GM19452 (cell line): ENCODE results near the gene CYB5A.
"Not testable (repeated sequence)": the region's sequence is repeated elsewhere in the genome, so short reads cannot be mapped to it uniquely, and the experiment has no call there.

ENCODE experiments used
- ATAC-seq: cut with Tn5 transposase; IDR thresholded peaks from one replicate; pipeline ENCODE4 v1.9.1; 2021; ENCODE audit not compliant: unreplicated experiment

Gene CYB5A

GRCh38 chr18:74299162-74299561 lies 7.4 kb upstream of the CYB5A start:
- ATAC-seq: no peak

GRCh38 chr18:74294526-74294925 lies 2.8 kb upstream of the CYB5A start:
- ATAC-seq: no peak

DNA sequence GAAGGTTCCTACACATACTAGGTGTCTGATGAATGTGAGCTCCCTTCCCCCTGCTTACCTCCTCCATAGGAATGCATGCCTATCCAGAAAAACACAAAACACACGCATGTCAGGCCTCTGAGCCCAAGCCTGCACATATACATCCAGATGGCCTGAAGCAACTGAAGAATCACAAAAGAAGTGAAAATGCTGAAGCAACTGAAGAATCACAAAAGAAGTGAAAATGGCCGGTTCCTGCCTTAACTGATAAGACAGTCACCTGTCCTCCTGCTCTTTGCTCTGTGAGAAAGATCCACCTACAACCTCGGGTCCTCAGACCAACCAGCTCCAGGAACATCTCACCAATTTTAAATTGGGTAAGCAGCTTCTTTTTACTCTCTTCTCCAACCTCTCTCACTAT lies 1.2 kb upstream of the CYB5A start:
- ATAC-seq: not testable (repeated sequence)

DNA sequence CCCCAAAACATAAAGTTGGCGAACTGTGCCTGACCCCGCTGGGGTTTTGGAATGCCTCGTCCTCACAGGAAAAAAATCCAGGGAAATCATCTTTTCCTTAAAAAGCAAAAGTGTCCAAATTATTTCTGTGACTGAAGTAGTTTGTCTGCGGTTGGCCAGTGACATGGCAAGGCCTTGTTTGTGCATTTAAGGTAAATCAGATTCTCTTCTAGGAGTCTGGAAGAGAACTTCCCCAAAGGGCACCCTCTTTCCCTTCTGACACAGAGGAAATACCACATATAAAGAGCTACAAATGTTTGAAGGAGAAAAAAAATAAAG lies 737 bp upstream of the CYB5A start:
- ATAC-seq: no peak

DNA sequence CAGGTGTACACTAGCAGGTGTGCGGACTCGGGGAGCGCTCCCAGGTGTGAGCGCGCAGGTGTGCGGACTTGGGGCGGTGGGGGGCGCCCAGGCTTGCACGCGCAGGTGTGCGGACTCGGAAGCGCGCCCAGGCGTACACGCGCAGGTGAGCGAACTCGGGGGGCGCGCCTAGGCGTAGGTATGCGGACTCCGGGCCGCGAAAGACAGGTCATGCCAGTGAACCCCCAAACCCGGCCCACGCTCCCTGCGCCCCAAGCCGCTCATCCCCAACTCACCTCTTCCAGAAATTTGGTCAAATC lies 342 bp downstream of the CYB5A start:
- no peak for ATAC-seq

DNA sequence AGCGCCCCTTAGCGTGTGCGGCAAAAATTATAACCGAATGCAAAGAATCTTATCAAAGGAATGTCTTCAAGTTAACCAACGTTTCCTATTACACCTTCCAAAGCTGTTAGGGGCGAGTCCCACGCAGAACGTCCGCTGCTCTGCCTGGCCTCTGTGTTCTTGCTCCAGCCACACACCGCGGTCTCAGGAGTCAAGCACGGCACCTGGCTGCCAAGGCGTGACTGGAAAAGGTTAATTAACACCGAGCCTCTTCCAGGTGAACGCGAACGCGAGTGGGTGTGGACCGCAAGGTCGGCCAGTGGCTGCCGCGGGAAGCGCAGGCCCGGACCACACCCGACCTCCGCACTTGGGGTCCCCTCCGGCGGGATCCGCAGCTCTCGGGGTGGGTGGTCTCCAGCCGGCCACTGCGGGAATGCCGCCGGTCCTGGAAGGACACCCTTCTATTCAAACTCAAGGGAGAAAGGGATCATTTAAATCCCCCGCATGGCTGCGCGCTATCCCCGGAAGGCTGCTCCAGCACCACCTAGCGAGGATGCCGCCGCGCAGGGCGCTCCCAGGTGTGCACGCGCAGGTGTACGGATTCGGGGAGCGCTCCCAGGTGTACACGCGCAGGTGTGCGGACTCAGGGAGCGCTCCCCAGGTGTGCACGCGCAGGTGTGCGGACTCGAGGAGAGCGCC lies 830 bp downstream of the CYB5A start:
- ATAC-seq: no peak

GRCh38 chr18:74290021-74290420 lies 1.7 kb downstream of the CYB5A start:
- no peak for ATAC-seq

DNA sequence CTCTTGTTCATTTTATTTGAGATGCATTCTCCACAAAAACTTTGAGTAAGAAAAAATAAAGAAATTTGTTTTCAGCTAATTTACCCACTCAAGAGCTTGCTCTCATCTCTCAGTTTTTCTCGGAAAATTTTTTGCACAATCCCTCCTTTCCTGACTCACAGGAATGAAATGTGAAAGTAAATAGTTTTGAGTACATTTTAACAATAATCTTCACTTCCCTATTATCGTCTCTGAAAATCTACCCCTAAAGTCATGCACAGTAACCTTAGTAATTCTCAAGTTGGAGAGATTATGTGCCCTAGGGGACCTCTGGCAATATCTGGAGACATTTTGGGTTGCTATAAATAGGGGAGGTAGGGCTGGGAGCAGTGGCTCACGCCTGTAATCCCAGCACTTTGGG lies 2.6 kb downstream of the CYB5A start:
- ATAC-seq: no peak

DNA sequence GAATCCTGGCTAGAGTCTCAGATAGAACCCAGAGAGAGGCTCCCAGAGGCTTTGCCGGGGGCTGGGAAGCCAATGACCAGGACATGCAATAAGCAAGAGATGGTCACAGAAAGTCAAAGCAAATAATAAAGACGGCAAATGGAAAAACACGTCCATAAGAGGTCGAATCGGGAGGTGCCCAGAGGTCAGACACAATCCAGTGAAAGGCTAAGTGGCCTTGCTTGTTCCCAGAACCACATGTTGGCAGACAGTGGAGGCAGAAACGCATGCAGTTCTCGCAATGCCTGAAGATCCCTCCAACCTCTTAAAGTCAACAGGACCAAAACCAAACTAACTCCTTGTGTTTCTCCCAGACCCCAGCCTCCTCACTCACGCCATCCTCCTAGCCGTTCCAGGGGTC lies 3.0 kb downstream of the CYB5A start:
- no peak for ATAC-seq

DNA sequence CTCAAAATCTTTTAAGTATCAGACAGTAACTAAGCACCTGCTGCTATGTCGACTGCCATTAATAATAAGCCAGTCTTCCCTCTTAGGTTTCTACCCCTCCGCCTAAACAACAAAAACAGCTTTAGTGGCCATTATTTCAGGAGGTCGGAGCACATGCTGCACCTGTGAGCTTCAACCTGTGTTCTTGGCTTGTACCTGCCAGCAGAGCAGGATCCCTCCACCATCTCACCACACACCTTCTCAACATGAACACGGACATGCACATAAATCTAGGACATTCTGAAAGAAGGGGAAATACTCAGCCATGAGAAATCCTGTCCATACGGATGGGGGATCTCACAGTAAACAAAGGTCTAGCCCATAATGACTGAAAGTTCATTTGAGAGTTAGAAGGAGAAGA lies 3.7 kb downstream of the CYB5A start:
- no peak for ATAC-seq

- no peak for ATAC-seq
These were observed 4.9 kb downstream of the CYB5A start for GRCh38 chr18:74286856-74287255.

DNA sequence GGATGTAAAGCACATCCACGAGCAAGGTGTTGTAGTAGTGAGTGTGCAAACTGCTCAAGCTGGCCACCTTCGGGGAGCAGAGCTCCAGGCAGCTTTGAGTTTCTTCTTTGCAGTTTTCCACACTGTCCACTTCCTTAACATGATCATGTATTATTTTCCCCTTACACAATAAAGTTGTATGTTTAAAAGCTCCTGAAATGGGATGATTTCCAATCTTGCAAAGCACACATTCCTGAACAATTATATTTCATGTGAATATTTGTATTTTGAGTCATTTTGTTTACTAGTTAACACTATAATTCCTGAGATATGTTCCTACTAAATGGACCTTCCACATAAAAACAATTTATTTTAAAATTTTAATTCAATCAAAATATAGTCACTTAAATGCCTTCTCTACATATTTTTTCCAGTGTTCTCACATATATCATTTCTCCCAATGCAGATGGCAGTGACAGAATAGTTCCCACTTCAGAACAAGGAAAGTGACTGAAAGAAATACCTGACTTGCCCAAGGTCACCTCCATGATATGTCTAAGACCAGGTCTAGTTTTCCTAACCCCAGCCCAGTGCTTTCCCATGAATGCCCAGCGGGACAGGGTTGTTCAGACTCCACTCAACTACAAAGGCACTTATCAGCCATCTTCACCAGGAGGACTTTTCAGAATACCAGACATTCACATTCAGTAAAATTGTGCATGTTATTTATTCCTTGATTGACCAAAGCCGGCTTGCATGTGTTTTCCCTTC lies 5.5 kb downstream of the CYB5A start:
- no peak for ATAC-seq

DNA sequence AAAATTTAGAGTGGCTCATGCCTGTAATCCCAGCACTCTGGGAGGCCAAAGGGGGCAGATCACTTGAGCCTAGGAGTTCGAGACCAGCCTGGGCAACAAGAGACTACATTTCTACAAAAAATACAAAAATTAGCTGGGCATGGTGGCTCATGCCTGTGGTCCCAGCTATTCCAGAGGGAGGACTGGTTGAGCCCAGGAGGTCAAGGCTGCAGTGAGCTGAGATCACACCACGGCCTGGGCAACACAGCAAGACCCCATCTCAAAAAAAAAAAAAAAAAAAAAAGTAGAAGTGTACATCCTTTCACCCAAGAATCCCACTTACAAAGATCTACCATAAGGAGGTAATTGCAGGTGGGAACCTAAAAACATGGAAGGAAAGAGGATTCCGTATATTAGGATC lies 6.2 kb downstream of the CYB5A start:
- ATAC-seq: not testable (repeated sequence)

- ATAC-seq: no peak
These were observed 6.8 kb downstream of the CYB5A start for GRCh38 chr18:74284980-74285355.

DNA sequence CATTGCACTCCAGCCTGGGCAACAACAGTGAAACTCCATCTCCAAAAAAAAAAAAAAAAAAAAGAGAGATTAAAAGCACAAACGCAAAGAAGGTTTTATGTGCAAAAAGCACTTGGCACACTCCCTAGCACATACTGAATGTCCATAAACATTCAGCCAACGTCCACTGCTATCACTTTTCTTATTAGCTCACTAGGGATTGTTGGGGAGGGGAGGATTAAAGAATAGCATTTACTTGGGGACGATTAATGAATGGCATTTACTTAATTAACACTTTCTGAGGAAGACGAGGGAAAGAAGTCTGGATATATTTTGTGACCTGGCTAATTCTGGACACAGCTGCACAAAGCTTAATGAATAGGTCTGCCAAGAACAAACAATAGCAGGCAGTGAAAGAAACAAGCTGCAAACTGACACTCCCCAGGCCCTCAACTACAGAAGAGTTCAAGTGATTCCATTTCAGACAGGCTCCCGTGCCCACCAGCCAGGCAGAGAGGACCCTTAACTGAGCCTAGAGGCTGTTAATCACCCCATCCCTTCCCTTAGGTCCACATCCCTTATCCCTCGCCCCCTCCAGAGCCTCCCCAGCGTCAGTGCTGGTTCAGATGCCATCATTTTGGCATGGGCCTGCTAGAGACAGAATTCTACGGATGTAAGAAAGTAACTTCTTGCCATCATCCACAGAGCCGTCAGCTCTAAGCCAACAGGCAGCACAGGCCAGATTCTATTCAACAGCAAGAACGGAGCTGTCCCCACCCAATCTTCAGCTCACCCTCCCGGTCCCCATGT lies 7.4 kb downstream of the CYB5A start:
- ATAC-seq: no peak

GRCh38 chr18:74283646-74284045 lies 8.1 kb downstream of the CYB5A start:
- ATAC-seq: no peak

GRCh38 chr18:74282755-74283554 lies 8.8 kb downstream of the CYB5A start:
- ATAC-seq: no peak

GRCh38 chr18:74281980-74282754 lies 9.6 kb downstream of the CYB5A start:
- no peak for ATAC-seq

GRCh38 chr18:74281011-74281979 lies 10.5 kb downstream of the CYB5A start:
- no peak for ATAC-seq

GRCh38 chr18:74278983-74279382 lies 12.8 kb downstream of the CYB5A start:
- ATAC-seq: no peak
